ENCODE results near the gene MARCHF4.

GRCh38 chr2:216340280-216340631 is 32.0 kb downstream of the MARCHF4 start:
- TF ChIP-seq CTCF (IDR thresholded peaks at IDR 0.05) (no peak), POLR2A (IDR thresholded peaks at IDR 0.05) (no peak)

All from thyroid gland (tissue), 4 donors.